HepG2 (cell line): Measurements from ENCODE around the gene ROBO2. TPM values are rescaled to one million over a fixed set of nuclear protein-coding genes. Genes with fewer than 3 reads are reported as not detected.

Experiments used
- ATAC-seq: fragments of 200-7000 bp; cut with Tn5 transposase; 3 replicates; pipeline ENCODE4 v1.9.1; 2020; ENCODE audit warnings: mild to moderate bottlenecking, moderate library complexity
- BruUV-seq: library from RNA; stranded (reverse); fragments of 400-500 nt; replicated peaks from 2 replicates; lab custom pipeline; 2021; lab: Mats Ljungman, UMichigan
- CTCF ChIA-PET: fragments of 300-600 bp; formaldehyde crosslinking; extraction: SDS; loops from one replicate; lab custom pipeline; 2021; ENCODE audit warnings: low total read pairs, inconsistent platforms, low intra/inter-chr PET ratio; lab: Yijun Ruan, JAX
- POLR2A ChIA-PET: fragments of 350-600 bp; sonication (Branson Sonifier 250); formaldehyde crosslinking; loops from one replicate; lab custom pipeline; 2020; ENCODE audit warnings: antibody characterized with exemption, inconsistent platforms; lab: Yijun Ruan, JAX
- DNase-seq: peaks from one replicate; pipeline ENCODE4 v3.0.0-alpha.2; 2015; ENCODE audit warnings: low spot score
- FAIRE-seq: peaks from 3 replicates; lab custom pipeline; 2011; peaks lifted over from hg19 to GRCh38; lab: Jason Lieb, UNC
- H2AFZ ChIP-seq: one replicate; pipeline ENCODE4 v1.6.1; 2011; ENCODE audit warnings: low read length, inconsistent platforms
- H3K27ac ChIP-seq: fragments of 300-600 bp; 3 replicates; pipeline ENCODE4 v1.8.0; 2011; ENCODE audit warnings: mixed run types, mild to moderate bottlenecking, mixed read lengths, low read length, inconsistent platforms; ENCODE audit not compliant: insufficient read depth; ENCODE audit errors: extremely low read length
- H3K27me3 ChIP-seq, 2 experiments: fragments of 200-600 bp in 1 of 2; 2 replicates in 1 of 2; 3 replicates in 1 of 2; pipeline versions ENCODE4 v1.6.0 to v1.8.0; 2011; ENCODE audit warnings: low read length in 2 of 2, mild to moderate bottlenecking in 2 of 2, moderate library complexity in 2 of 2, inconsistent platforms in 1 of 2; ENCODE audit not compliant: insufficient read depth in 2 of 2, control insufficient read depth in 1 of 2
- H3K36me3 ChIP-seq, 2 experiments: fragments of 200-600 bp in 1 of 2; replicated peaks in 1 of 2; 2 replicates in 1 of 2; 3 replicates in 1 of 2; pipeline versions ENCODE4 v1.5.1 to v1.8.0; 2011; ENCODE audit warnings: low read length in 2 of 2, inconsistent platforms in 1 of 2; ENCODE audit not compliant: insufficient read depth in 2 of 2, control insufficient read depth in 1 of 2
- H3K4me1 ChIP-seq: 2 replicates; pipeline ENCODE4 v1.5.1; 2012; ENCODE audit warnings: low read length, inconsistent platforms; ENCODE audit not compliant: insufficient read depth
- H3K4me2 ChIP-seq: 2 replicates; pipeline ENCODE4 v1.6.0; 2011; ENCODE audit warnings: low read depth, low read length, inconsistent platforms
- H3K4me3 ChIP-seq, 3 experiments: fragments of 200-600 bp in 1 of 3; sonication (generic), shearing (Covaris generic) in 1 of 3; replicated peaks in 1 of 3; 2 replicates each; pipeline ENCODE4 v1.5.1; 2011 to 2016; ENCODE audit warnings: low read length in 3 of 3, inconsistent platforms in 2 of 3, low read depth in 2 of 3, mild to moderate bottlenecking in 2 of 3, control low read depth in 1 of 3, mixed read lengths in 1 of 3; ENCODE audit not compliant: insufficient read depth in 1 of 3
- H3K79me2 ChIP-seq: one replicate; pipeline ENCODE4 v1.6.1; 2011; ENCODE audit warnings: low read length, inconsistent platforms; ENCODE audit not compliant: insufficient read depth
- H3K9ac ChIP-seq: 2 replicates; pipeline ENCODE4 v1.6.0; 2011; ENCODE audit warnings: mild to moderate bottlenecking, low read depth, low read length, inconsistent platforms; ENCODE audit not compliant: insufficient read depth
- H3K9me3 ChIP-seq: 2 replicates; pipeline ENCODE4 v1.5.1; 2012; ENCODE audit warnings: mild to moderate bottlenecking, low read length
- H4K20me1 ChIP-seq: 2 replicates; pipeline ENCODE4 v1.6.0; 2011; ENCODE audit warnings: inconsistent platforms, mild to moderate bottlenecking, low read length, moderate library complexity; ENCODE audit not compliant: insufficient read depth
- ATF7 ChIP-seq, 2 experiments: fragments of 450-650 bp in 1 of 2; sonication (generic) in 1 of 2; formaldehyde crosslinking in 1 of 2; IDR thresholded peaks; 2 replicates each; pipeline versions ENCODE4 v1.4.0 to v1.6.1; 2016 to 2020; ENCODE audit warnings: antibody characterized with exemption in 1 of 2, mild to moderate bottlenecking in 1 of 2, missing genetic modification reagents in 1 of 2
- NFKBIZ ChIP-seq: IDR thresholded peaks from 2 replicates; pipeline ENCODE4 v1.6.1; 2018; ENCODE audit warnings: missing genetic modification reagents, missing compliant biosample characterization
- RAD21 ChIP-seq: fragments of 450-650 bp; formaldehyde crosslinking; IDR thresholded peaks from 2 replicates; pipeline ENCODE4 v1.5.0; 2020; ENCODE audit warnings: mild to moderate bottlenecking
- ZBTB42 ChIP-seq: sonication (generic); formaldehyde crosslinking; IDR thresholded peaks from 2 replicates; pipeline ENCODE4 v1.5.0; 2020; ENCODE audit warnings: mild to moderate bottlenecking, missing genetic modification reagents
- ZNF30 ChIP-seq: sonication (generic); formaldehyde crosslinking; IDR thresholded peaks from 2 replicates; pipeline ENCODE4 v1.5.0; 2020; ENCODE audit warnings: mild to moderate bottlenecking, missing genetic modification reagents
- ZNF484 ChIP-seq: sonication (generic); formaldehyde crosslinking; IDR thresholded peaks from 2 replicates; pipeline ENCODE4 v1.5.1; 2020; ENCODE audit warnings: mild to moderate bottlenecking, low read depth, missing genetic modification reagents, borderline replicate concordance
- WGBS: methylation state at CpG from one replicate; pipeline ENCODE4 v1.1.6; 2017; ENCODE audit warnings: low lambda C conversion rate; 5-methylcytosine and 5-hydroxymethylcytosine counted together
- in situ Hi-C: cut with HindIII; loops from 2 replicates; pipeline ENCODE4 v1.10.0; 2017; ENCODE audit warnings: low pct_unique_long_range_greater_than_20kb; ENCODE audit not compliant: extremely low pct_ligation_motif_present
- intact Hi-C: fragments of 100-400 bp; cut with micrococcal nuclease; formaldehyde crosslinking; loops from one replicate; pipeline ENCODE4 v1.10.0; 2022; ENCODE audit not compliant: unreplicated experiment
- polyA plus RNA-seq, 8 experiments: library from polyadenylated mRNA; depleted of rRNA in 3 of 8; stranded (reverse) in 7 of 8; unstranded in 1 of 8; fragments of >200 nt; fragmentation: Illumina TruSeq in 4 of 8; extraction: Trizol in 4 of 8; gene quantifications; 2 replicates each; pipeline versions ENCODE4 v1.2.1 to v1.2.3, GENCODE V29; 2011 to 2016; ENCODE audit warnings: low read depth in 4 of 8, missing spikeins in 1 of 8, mixed read lengths in 1 of 8; ENCODE audit not compliant: insufficient read depth in 1 of 8
- total RNA-seq, 5 experiments: library from RNA; depleted of rRNA; stranded (reverse); fragments of >200 nt; fragmentation: Illumina TruSeq; extraction: Trizol; gene quantifications; 2 replicates each; pipeline ENCODE4 v1.2.3, GENCODE V29; 2016; ENCODE audit warnings: low read depth in 1 of 5
- TF ChIP-seq, protein P1 (sequence below): sonication (generic); formaldehyde crosslinking; IDR thresholded peaks from 2 replicates; pipeline ENCODE4 v1.4.0; 2020; ENCODE audit warnings: missing genetic modification reagents
- TF ChIP-seq, protein P2 (sequence below): sonication (generic); formaldehyde crosslinking; IDR thresholded peaks from 2 replicates; pipeline ENCODE4 v1.8.1; 2023; ENCODE audit warnings: mild to moderate bottlenecking, missing genetic modification reagents, borderline replicate concordance
- TF ChIP-seq, protein P3 (sequence below): sonication (generic); formaldehyde crosslinking; IDR thresholded peaks from 2 replicates; pipeline ENCODE4 v1.5.0; 2020; ENCODE audit warnings: missing genetic modification reagents
- TF ChIP-seq, protein P4 (sequence below): sonication (generic); formaldehyde crosslinking; IDR thresholded peaks from 2 replicates; pipeline ENCODE4 v1.5.0; 2020; ENCODE audit warnings: missing genetic modification reagents

Gene ROBO2
- total and polyA plus RNA-seq, 2 of the 13 experiments (the other 11 are each of a cell fraction or from before 2014, with no cell fraction given): not detected

DNA sequence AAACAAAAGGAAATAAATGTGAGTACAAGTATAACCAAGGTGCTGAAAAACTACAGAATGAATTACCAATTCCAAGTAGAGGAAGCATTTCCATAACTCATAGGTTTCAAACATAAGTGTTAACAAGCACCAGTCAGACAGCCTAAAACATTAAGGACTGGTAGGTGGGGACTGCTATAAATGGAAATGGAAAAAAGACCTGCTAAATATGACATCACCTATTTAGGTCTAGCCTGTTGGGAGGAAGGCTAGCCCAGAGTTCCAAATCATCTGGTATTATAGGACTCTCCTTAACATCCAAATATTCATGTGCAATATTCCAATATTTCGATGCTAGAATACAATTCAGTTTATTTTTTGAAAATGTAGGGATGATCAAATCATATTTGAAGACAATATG lies 560.0 kb downstream of the ROBO2 start:
- no TSS peak for BruUV-seq
- H3K36me3 ChIP-seq: no peaks in the 10 kb centered on the region
- no peak for FAIRE-seq
- H2AFZ ChIP-seq: no peak overlapping the region
- no peaks in the 10 kb centered on the region for H3K79me2 ChIP-seq
- H4K20me1 ChIP-seq: no peaks in the 10 kb centered on the region
- no peak overlapping the region for H3K27ac ChIP-seq
- POLR2A ChIA-PET: no interaction called here
- WGBS: 0% methylated on average over 1 of the region's 1 CpG
- H3K4me2 ChIP-seq: no peak overlapping the region
- TF ChIP-seq NFKBIZ (no peak), ATF7 (IDR thresholded peaks at IDR 0.05) (peak; percentile 64; the same call in 1 of the 2 replicates), ATF7 (CRISPR knock-in tag; IDR thresholded peaks at IDR 0.05) (no peak)
- TF ChIP-seq, all 625 proteins: peak for 1
- in situ Hi-C loops (no loop called here), intact Hi-C loops (no loop called here)
- H3K27me3 ChIP-seq: no peaks in the 10 kb centered on the region
- no peak overlapping the region for H3K4me3 ChIP-seq
- no peak for DNase-seq
- no peak for ATAC-seq
- no peak overlapping the region for H3K9ac ChIP-seq
- CTCF ChIA-PET: no interaction called here
- no peaks in the 10 kb centered on the region for H3K9me3 ChIP-seq
- no peaks in the 10 kb centered on the region for H3K4me1 ChIP-seq

DNA sequence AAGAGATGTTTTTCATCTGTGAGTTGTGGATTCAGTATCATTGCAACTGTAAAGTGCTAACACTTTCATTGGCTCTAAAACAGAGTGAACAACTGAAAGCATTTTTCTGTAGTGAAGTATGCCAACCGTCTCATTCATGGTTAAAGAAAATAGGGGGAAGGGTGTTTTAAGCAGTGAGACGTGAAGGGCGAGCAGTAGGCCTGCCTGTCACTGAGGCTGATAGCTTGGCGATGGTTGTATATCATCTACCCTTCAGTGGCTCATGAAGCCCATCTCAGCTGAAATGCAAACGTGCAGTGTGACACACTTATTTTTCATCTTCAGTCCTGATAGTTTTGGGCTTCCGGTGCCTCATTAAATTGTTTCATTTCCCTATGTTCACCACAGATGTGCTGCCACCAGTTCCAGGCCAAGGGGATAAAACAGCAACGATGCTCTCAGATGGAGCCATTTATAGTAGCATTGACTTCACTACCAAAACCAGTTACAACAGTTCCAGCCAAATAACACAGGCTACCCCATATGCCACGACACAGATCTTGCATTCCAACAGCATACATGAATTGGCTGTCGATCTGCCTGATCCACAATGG lies 562.0 kb downstream of the ROBO2 start:
- H3K9ac ChIP-seq: no peak overlapping the region
- no peaks in the 10 kb centered on the region for H3K9me3 ChIP-seq
- H3K4me2 ChIP-seq: no peak overlapping the region
- no TSS peak for BruUV-seq
- H3K27me3 ChIP-seq: no peaks in the 10 kb centered on the region
- DNase-seq (no peak), FAIRE-seq (no peak), ATAC-seq (no peak)
- H3K4me3 ChIP-seq: no peak overlapping the region
- H3K4me1 ChIP-seq: peaks cover 12% of the 10 kb centered on the region
- no peak overlapping the region for H3K27ac ChIP-seq
- no peaks in the 10 kb centered on the region for H3K36me3 ChIP-seq
- ChIA-PET CTCF (no interaction called here), POLR2A (no interaction called here)
- H2AFZ ChIP-seq: no peak overlapping the region
- no peaks in the 10 kb centered on the region for H4K20me1 ChIP-seq
- intact Hi-C loops: no loop called here
- 47% methylated on average over 9 of the region's 9 CpGs for WGBS
- in situ Hi-C loops: no loop called here
- H3K79me2 ChIP-seq: no peaks in the 10 kb centered on the region
- TF ChIP-seq, protein P1, sequence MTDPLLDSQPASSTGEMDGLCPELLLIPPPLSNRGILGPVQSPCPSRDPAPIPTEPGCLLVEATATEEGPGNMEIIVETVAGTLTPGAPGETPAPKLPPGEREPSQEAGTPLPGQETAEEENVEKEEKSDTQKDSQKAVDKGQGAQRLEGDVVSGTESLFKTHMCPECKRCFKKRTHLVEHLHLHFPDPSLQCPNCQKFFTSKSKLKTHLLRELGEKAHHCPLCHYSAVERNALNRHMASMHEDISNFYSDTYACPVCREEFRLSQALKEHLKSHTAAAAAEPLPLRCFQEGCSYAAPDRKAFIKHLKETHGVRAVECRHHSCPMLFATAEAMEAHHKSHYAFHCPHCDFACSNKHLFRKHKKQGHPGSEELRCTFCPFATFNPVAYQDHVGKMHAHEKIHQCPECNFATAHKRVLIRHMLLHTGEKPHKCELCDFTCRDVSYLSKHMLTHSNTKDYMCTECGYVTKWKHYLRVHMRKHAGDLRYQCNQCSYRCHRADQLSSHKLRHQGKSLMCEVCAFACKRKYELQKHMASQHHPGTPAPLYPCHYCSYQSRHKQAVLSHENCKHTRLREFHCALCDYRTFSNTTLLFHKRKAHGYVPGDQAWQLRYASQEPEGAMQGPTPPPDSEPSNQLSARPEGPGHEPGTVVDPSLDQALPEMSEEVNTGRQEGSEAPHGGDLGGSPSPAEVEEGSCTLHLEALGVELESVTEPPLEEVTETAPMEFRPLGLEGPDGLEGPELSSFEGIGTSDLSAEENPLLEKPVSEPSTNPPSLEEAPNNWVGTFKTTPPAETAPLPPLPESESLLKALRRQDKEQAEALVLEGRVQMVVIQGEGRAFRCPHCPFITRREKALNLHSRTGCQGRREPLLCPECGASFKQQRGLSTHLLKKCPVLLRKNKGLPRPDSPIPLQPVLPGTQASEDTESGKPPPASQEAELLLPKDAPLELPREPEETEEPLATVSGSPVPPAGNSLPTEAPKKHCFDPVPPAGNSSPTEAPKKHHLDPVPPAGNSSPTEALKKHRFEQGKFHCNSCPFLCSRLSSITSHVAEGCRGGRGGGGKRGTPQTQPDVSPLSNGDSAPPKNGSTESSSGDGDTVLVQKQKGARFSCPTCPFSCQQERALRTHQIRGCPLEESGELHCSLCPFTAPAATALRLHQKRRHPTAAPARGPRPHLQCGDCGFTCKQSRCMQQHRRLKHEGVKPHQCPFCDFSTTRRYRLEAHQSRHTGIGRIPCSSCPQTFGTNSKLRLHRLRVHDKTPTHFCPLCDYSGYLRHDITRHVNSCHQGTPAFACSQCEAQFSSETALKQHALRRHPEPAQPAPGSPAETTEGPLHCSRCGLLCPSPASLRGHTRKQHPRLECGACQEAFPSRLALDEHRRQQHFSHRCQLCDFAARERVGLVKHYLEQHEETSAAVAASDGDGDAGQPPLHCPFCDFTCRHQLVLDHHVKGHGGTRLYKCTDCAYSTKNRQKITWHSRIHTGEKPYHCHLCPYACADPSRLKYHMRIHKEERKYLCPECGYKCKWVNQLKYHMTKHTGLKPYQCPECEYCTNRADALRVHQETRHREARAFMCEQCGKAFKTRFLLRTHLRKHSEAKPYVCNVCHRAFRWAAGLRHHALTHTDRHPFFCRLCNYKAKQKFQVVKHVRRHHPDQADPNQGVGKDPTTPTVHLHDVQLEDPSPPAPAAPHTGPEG (CRISPR knock-in tag): no peak
- TF ChIP-seq ZNF484 (CRISPR knock-in tag) (no peak), ZNF30 (CRISPR knock-in tag) (no peak), RAD21 (CRISPR knock-in tag) (no peak), ZBTB42 (CRISPR knock-in tag) (no peak)
- TF ChIP-seq, protein P2, sequence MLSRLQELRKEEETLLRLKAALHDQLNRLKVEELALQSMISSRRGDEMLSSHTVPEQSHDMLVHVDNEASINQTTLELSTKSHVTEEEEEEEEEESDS: no peak
- TF ChIP-seq, protein P3, sequence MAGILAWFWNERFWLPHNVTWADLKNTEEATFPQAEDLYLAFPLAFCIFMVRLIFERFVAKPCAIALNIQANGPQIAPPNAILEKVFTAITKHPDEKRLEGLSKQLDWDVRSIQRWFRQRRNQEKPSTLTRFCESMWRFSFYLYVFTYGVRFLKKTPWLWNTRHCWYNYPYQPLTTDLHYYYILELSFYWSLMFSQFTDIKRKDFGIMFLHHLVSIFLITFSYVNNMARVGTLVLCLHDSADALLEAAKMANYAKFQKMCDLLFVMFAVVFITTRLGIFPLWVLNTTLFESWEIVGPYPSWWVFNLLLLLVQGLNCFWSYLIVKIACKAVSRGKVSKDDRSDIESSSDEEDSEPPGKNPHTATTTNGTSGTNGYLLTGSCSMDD (CRISPR knock-in tag): no peak
- TF ChIP-seq, protein P4, sequence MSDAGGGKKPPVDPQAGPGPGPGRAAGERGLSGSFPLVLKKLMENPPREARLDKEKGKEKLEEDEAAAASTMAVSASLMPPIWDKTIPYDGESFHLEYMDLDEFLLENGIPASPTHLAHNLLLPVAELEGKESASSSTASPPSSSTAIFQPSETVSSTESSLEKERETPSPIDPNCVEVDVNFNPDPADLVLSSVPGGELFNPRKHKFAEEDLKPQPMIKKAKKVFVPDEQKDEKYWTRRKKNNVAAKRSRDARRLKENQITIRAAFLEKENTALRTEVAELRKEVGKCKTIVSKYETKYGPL (CRISPR knock-in tag): no peak
